A549 (cell line): ENCODE results near the gene AFAP1L2. TPM values are rescaled to one million over a fixed set of nuclear protein-coding genes. Genes with fewer than 3 reads are reported as not detected.
A peak's percentile ranks its signal among the peaks of the same experiment; 100 is the strongest.

Experiments
- ATAC-seq, 2 experiments: fragments of 200-7000 bp in 1 of 2; fragments of >200 bp in 1 of 2; cut with Nextera tagmentation in 1 of 2; cut with Tn5 transposase in 1 of 2; 3 replicates each; pipeline versions ENCODE4 v1.8.0 to v1.9.1; 2018 to 2020; ENCODE audit warnings: mild to moderate bottlenecking in 1 of 2, moderate library complexity in 1 of 2
- CTCF ChIA-PET: fragments of 300-600 bp; sonication (Branson Sonifier 250); formaldehyde crosslinking; extraction: SDS; loops from one replicate; lab custom pipeline; 2021; ENCODE audit warnings: antibody characterized with exemption, inconsistent platforms; lab: Yijun Ruan, JAX
- POLR2A ChIA-PET: fragments of 350-600 bp; formaldehyde crosslinking; extraction: SDS; loops from one replicate; lab custom pipeline; 2021; ENCODE audit warnings: antibody characterized with exemption, inconsistent platforms; lab: Yijun Ruan, JAX
- DNase-seq, 2 experiments: peaks; one replicate each; pipeline versions ENCODE4 v3.0.0 to v3.0.0-alpha.2; 2011 to 2016; ENCODE audit warnings: low read depth in 1 of 2, low spot score in 1 of 2
- FAIRE-seq: peaks from 2 replicates; lab custom pipeline; 2011; peaks lifted over from hg19 to GRCh38; lab: Jason Lieb, UNC
- H3K27ac ChIP-seq, 2 experiments: fragments of >200 bp; sonication (Bioruptor Twin); formaldehyde crosslinking; 3 replicates each; pipeline ENCODE4 v1.5.1; 2016 to 2017
- H3K4me1 ChIP-seq: fragments of >200 bp; sonication (Bioruptor Twin); formaldehyde crosslinking; 3 replicates; pipeline ENCODE4 v1.6.1; 2016
- H3K4me2 ChIP-seq: fragments of >200 bp; sonication (Bioruptor Twin); formaldehyde crosslinking; 3 replicates; pipeline ENCODE4 v1.6.1; 2016
- H3K4me3 ChIP-seq: fragments of >200 bp; sonication (Bioruptor Twin); formaldehyde crosslinking; 3 replicates; pipeline ENCODE4 v1.5.1; 2016
- H3K9me3 ChIP-seq: fragments of >200 bp; sonication (Bioruptor Twin); formaldehyde crosslinking; 3 replicates; pipeline ENCODE4 v1.6.1; 2016
- BHLHE40 ChIP-seq: IDR thresholded peaks from 2 replicates; pipeline ENCODE4 v1.6.1; 2012; ENCODE audit warnings: low read depth, low read length, inconsistent platforms
- CBX2 ChIP-seq: fragments of 200-600 bp; sonication (generic); IDR thresholded peaks from 2 replicates; pipeline ENCODE4 v1.6.1; 2016; ENCODE audit warnings: low read depth, mild to moderate bottlenecking, borderline replicate concordance
- CEBPB ChIP-seq, 2 experiments: fragments of >200 bp in 1 of 2; sonication (Bioruptor Twin) in 1 of 2; formaldehyde crosslinking in 1 of 2; IDR thresholded peaks; 2 replicates each; pipeline ENCODE4 v1.6.1; 2012 to 2016
- EHMT2 ChIP-seq: fragments of 200-600 bp; sonication (generic); IDR thresholded peaks from 2 replicates; pipeline ENCODE4 v1.6.1; 2016; ENCODE audit warnings: antibody characterized with exemption, low read depth, mild to moderate bottlenecking, moderate library complexity
- FOSL2 ChIP-seq, 2 experiments: fragments of 450-650 bp in 1 of 2; fragments of >200 bp in 1 of 2; sonication (Bioruptor Twin) in 1 of 2; formaldehyde crosslinking; IDR thresholded peaks; 2 replicates each; pipeline versions ENCODE4 v1.5.0 to v1.6.1; 2016 to 2020; ENCODE audit warnings: mild to moderate bottlenecking in 1 of 2, moderate library complexity in 1 of 2
- JUNB ChIP-seq: fragments of >200 bp; sonication (Bioruptor Twin); formaldehyde crosslinking; IDR thresholded peaks from 2 replicates; pipeline ENCODE4 v1.6.1; 2016
- MAZ ChIP-seq: fragments of 150-350 bp; IDR thresholded peaks from 2 replicates; pipeline ENCODE4 v1.6.1; 2014; ENCODE audit warnings: antibody characterized with exemption, low read depth, low read length, borderline replicate concordance
- NPAS2 ChIP-seq: fragments of 250-450 bp; sonication (Bioruptor Pico); IDR thresholded peaks from 2 replicates; pipeline ENCODE4 v1.8.0; 2022; ENCODE audit warnings: mild to moderate bottlenecking, moderate library complexity, borderline replicate concordance
- PHF8 ChIP-seq: fragments of 200-600 bp; sonication (generic); IDR thresholded peaks from 2 replicates; pipeline ENCODE4 v1.6.1; 2016; ENCODE audit warnings: low read depth, mild to moderate bottlenecking, antibody characterized with exemption, moderate library complexity, borderline replicate concordance
- POLR2A ChIP-seq: IDR thresholded peaks from 2 replicates; pipeline ENCODE4 v1.6.1; 2012; ENCODE audit warnings: mild to moderate bottlenecking, low read length
- POLR2AphosphoS2 ChIP-seq: conservative IDR thresholded peaks from 2 replicates; pipeline ENCODE4 v1.6.1; 2012; ENCODE audit warnings: low read length, improper control_type of control experiment, inconsistent platforms
- RARB ChIP-seq: fragments of 250-450 bp; sonication (Bioruptor Pico); IDR thresholded peaks from 2 replicates; pipeline ENCODE4 v1.8.0; 2021; ENCODE audit warnings: mild to moderate bottlenecking, moderate library complexity
- SREBF2 ChIP-seq: fragments of 450-650 bp; IDR thresholded peaks from 2 replicates; pipeline ENCODE4 v1.6.1; 2014; ENCODE audit warnings: mild to moderate bottlenecking, moderate library complexity
- ZNF302 ChIP-seq: fragments of 250-450 bp; sonication (Bioruptor Pico); IDR thresholded peaks from 2 replicates; pipeline ENCODE4 v1.9.0; 2021; ENCODE audit warnings: inconsistent platforms, mild to moderate bottlenecking, moderate library complexity
- WGBS: methylation state at CpG from one replicate; pipeline ENCODE4 v1.1.6; 2017; ENCODE audit errors: missing lambda C conversion rate; 5-methylcytosine and 5-hydroxymethylcytosine counted together
- polyA plus RNA-seq, 4 experiments: library from polyadenylated mRNA; depleted of rRNA in 3 of 4; stranded (reverse); fragments of >200 nt; fragmentation: RNase III in 1 of 4; extraction: RNeasy Plus Mini Kit Qiagen cat#74134 plus additional on column Dnase treatment in 1 of 4; gene quantifications; 2 replicates in 3 of 4; 3 replicates in 1 of 4; pipeline ENCODE4 v1.2.3, GENCODE V29; 2011 to 2017
- TF ChIP-seq, protein P1 (sequence below): IDR thresholded peaks from 2 replicates; pipeline ENCODE4 v1.6.1; 2012
- TF ChIP-seq, protein P2 (sequence below): IDR thresholded peaks from 2 replicates; pipeline ENCODE4 v1.6.1; 2012; ENCODE audit warnings: low read depth, borderline replicate concordance
- TF ChIP-seq, protein P3 (sequence below): fragments of >200 bp; sonication (Bioruptor Twin); formaldehyde crosslinking; IDR thresholded peaks from 3 replicates; pipeline ENCODE4 v1.6.1; 2016
- TF ChIP-seq, protein P4 (sequence below): fragments of 250-450 bp; sonication (Bioruptor Pico); IDR thresholded peaks from 2 replicates; pipeline ENCODE4 v1.5.0; 2021; ENCODE audit warnings: mild to moderate bottlenecking, moderate library complexity, borderline replicate concordance
- TF ChIP-seq, protein P5 (sequence below): fragments of 250-450 bp; sonication (Bioruptor Pico); IDR thresholded peaks from 2 replicates; pipeline ENCODE4 v1.5.0; 2020; ENCODE audit warnings: low read depth, mild to moderate bottlenecking, moderate library complexity

Gene AFAP1L2
- polyA plus RNA-seq, 2 of the 4 experiments (the other 2 are of a cell fraction), result 19.6 to 27.3 TPM

DNA sequence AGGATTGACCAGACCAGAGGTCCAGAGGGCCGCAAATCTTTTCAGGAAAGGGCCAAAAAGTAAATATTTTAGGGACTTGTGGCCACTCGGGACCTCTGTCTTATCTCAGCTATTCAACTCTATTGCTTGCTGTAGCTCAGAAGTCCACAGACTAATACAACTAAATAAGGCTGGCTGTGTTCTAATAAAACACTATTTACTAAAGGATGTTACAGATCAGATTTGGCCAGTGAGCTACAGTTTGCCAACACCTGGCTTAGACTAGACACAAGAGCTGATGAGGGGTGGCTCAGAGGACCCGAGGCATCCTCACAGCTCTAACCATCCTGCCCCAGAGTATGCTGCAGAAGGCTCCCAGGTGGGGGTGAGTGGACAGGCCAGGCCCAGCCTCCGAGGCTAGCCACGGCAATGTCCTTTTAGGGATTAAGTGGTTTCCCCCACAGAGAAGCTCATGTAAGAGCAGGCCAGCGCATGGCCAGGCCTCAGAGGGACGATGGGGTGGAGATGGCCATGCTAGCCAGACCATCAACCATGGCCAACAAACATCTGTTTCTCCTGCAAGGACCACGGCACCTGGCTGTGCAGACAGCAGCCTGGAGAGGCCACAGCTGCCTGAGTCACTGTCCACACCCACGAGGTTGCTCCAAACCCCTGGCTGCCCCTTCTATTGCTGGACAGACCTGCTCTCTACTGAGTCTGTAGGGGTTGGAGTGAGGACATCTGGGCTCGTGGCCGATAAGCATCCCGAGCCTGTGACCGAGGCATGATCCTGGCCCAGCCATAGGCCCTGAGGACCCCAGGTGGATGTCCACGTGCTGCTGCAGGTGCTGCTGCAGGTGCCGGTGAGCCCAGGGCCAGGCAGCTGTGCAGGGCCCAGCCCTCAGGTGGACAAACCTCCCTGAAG, 76.5 kb downstream of the AFAP1L2 start:
- FAIRE-seq (no peak), DNase-seq (no peak), ATAC-seq (no peak; a peak in 1 of 6 replicates)
- CTCF ChIA-PET, result interaction anchor here (0.6 to 3.5 kb wide), 4 partner anchors 9 to 26 kb away, joined by 3 to 18 read pairs (median 6); no protein-coding TSS in a partner anchor
- 81% methylated on average over 13 of the region's 15 CpGs for WGBS
- TF ChIP-seq, protein P1, sequence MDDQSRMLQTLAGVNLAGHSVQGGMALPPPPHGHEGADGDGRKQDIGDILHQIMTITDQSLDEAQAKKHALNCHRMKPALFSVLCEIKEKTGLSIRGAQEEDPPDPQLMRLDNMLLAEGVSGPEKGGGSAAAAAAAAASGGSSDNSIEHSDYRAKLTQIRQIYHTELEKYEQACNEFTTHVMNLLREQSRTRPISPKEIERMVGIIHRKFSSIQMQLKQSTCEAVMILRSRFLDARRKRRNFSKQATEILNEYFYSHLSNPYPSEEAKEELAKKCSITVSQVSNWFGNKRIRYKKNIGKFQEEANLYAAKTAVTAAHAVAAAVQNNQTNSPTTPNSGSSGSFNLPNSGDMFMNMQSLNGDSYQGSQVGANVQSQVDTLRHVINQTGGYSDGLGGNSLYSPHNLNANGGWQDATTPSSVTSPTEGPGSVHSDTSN, result no peak
- no peak overlapping the region for H3K4me3 ChIP-seq
- H3K4me1 ChIP-seq, result peaks cover 32% of the 10 kb centered on the region
- peak overlapping the region in 1 of 2 experiments; percentile 58; a peak in 1 of 6 replicates for H3K27ac ChIP-seq
- no peak overlapping the region for H3K4me2 ChIP-seq
- POLR2A ChIA-PET, result interaction anchor here (0.6 kb wide), 1 partner anchor 76 kb away, joined by 4 read pairs; no protein-coding TSS in a partner anchor
- H3K9me3 ChIP-seq, result no peaks in the 10 kb centered on the region

DNA sequence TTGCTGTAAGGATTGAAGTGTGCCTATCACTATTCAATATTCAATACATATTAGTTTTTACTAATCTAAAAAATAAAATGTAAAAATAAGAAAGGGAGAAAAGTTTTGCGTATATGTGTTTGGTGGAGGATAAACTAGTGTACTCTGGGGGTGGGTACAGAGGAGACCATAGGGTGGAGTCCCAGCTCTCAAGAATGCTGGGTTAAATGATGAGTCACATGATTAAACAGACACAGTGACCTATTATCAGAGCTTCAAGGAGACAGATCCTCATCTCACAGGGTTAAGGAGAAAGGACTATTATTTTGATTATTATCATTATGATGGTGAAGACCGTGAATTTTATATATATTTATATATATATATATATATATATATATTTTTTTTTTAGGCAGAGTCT, 77.5 kb downstream of the AFAP1L2 start:
- TF ChIP-seq ZNF302 (CRISPR knock-in tag), result no peak
- no peak for TF ChIP-seq FOSL2 (IDR thresholded peaks at IDR 0.05)
- TF ChIP-seq FOSL2 (CRISPR knock-in tag; IDR thresholded peaks at IDR 0.05), result peak; percentile 43; the same call in 1 of the 2 replicates
- TF ChIP-seq PHF8, result no peak
- no peak for TF ChIP-seq CBX2
- H3K4me3 ChIP-seq, result no peak overlapping the region
- ATAC-seq (peak in 1 of 2 experiments; percentile 61; a peak in 2 of 6 replicates), FAIRE-seq (no peak), DNase-seq (peak; percentile 24 to 56)
- peak overlapping the region; percentile 43; the same call in 1 of the 3 replicates for H3K4me2 ChIP-seq
- H3K9me3 ChIP-seq, result no peaks in the 10 kb centered on the region
- CTCF ChIA-PET, result interaction anchor here (0.6 to 3.5 kb wide), 4 partner anchors 10 to 25 kb away, joined by 3 to 18 read pairs (median 6); no protein-coding TSS in a partner anchor
- peaks cover 37% of the 10 kb centered on the region for H3K4me1 ChIP-seq
- H3K27ac ChIP-seq, result peak overlapping the region; percentile 42 to 58; a peak in 4 of 6 replicates
- WGBS, result 44% methylated on average over 2 of the region's 2 CpGs
- POLR2A ChIA-PET, result interaction anchor here (0.6 kb wide), 1 partner anchor 77 kb away, joined by 3 read pairs; no protein-coding TSS in a partner anchor

DNA sequence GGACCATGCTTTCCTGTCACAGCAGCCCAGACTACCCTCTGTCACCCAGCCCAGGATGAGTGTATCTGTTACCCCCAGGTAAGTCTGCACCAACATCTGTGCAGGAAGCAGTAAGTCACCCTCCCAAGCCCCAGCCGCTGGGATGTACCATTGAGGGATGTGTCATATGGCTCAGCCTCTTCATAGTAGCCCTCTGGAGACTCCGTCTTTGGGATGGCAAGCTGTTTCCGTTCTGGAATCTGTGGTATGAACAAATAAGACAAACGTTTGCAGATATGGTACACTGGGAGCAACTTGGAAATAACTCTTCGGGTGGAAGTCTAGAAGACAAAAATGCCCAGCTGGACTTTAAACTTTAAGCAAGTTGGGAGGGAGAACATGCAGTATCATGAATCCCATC, 81.3 kb downstream of the AFAP1L2 start:
- H3K4me1 ChIP-seq, result peaks cover 61% of the 10 kb centered on the region
- 27% methylated on average over 5 of the region's 5 CpGs for WGBS
- H3K27ac ChIP-seq, result peak overlapping the region in 1 of 2 experiments; percentile 39; a peak in 1 of 6 replicates
- no peak for ATAC-seq
- ChIA-PET CTCF (interaction anchor here (1.1 to 1.8 kb wide), 6 partner anchors 16 to 115 kb away, joined by 3 to 10 read pairs (median 5); no protein-coding TSS in a partner anchor), POLR2A (interaction anchor here (0.9 kb wide), 1 partner anchor 44 kb away, joined by 3 read pairs; no protein-coding TSS in a partner anchor)
- H3K4me2 ChIP-seq, result peak overlapping the region; percentile 19
- no peak for FAIRE-seq
- no peak overlapping the region for H3K4me3 ChIP-seq
- no peaks in the 10 kb centered on the region for H3K9me3 ChIP-seq
- DNase-seq, result peak in 1 of 2 experiments; percentile 18
- no peak for TF ChIP-seq ZNF302 (CRISPR knock-in tag)
- TF ChIP-seq, protein P1, result no peak
- TF ChIP-seq, protein P2, sequence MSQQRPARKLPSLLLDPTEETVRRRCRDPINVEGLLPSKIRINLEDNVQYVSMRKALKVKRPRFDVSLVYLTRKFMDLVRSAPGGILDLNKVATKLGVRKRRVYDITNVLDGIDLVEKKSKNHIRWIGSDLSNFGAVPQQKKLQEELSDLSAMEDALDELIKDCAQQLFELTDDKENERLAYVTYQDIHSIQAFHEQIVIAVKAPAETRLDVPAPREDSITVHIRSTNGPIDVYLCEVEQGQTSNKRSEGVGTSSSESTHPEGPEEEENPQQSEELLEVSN, result no peak
- TF ChIP-seq MAZ, result no peak
- TF ChIP-seq RARB (CRISPR knock-in tag), result no peak
- no peak for TF ChIP-seq EHMT2
- no peak for TF ChIP-seq CEBPB (IDR thresholded peaks at IDR 0.05)
- TF ChIP-seq FOSL2 (IDR thresholded peaks at IDR 0.05), result no peak
- TF ChIP-seq FOSL2 (CRISPR knock-in tag; IDR thresholded peaks at IDR 0.05), result no peak
- TF ChIP-seq JUNB, result no peak
- TF ChIP-seq PHF8, result no peak
- TF ChIP-seq NPAS2 (CRISPR knock-in tag), result no peak
- TF ChIP-seq BHLHE40, result no peak
- TF ChIP-seq, protein P3, sequence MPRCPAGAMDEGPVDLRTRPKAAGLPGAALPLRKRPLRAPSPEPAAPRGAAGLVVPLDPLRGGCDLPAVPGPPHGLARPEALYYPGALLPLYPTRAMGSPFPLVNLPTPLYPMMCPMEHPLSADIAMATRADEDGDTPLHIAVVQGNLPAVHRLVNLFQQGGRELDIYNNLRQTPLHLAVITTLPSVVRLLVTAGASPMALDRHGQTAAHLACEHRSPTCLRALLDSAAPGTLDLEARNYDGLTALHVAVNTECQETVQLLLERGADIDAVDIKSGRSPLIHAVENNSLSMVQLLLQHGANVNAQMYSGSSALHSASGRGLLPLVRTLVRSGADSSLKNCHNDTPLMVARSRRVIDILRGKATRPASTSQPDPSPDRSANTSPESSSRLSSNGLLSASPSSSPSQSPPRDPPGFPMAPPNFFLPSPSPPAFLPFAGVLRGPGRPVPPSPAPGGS, result no peak
- no peak for TF ChIP-seq POLR2AphosphoS2
- no peak for TF ChIP-seq SREBF2
- TF ChIP-seq, protein P4, sequence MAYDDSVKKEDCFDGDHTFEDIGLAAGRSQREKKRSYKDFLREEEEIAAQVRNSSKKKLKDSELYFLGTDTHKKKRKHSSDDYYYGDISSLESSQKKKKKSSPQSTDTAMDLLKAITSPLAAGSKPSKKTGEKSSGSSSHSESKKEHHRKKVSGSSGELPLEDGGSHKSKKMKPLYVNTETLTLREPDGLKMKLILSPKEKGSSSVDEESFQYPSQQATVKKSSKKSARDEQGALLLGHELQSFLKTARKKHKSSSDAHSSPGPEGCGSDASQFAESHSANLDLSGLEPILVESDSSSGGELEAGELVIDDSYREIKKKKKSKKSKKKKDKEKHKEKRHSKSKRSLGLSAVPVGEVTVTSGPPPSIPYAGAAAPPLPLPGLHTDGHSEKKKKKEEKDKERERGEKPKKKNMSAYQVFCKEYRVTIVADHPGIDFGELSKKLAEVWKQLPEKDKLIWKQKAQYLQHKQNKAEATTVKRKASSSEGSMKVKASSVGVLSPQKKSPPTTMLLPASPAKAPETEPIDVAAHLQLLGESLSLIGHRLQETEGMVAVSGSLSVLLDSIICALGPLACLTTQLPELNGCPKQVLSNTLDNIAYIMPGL (CRISPR knock-in tag), result no peak
- TF ChIP-seq, protein P5, sequence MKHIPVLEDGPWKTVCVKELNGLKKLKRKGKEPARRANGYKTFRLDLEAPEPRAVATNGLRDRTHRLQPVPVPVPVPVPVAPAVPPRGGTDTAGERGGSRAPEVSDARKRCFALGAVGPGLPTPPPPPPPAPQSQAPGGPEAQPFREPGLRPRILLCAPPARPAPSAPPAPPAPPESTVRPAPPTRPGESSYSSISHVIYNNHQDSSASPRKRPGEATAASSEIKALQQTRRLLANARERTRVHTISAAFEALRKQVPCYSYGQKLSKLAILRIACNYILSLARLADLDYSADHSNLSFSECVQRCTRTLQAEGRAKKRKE, result no peak
- no peak for TF ChIP-seq POLR2A
